Cerebellar nuclear complex (tissue), 1 donor: Measurements from ENCODE around the gene CAPN9.
"Not testable (repeated sequence)": the region's sequence is repeated elsewhere in the genome, so short reads cannot be mapped to it uniquely, and the experiment has no call there.

Source experiments
- DNase-seq, 2 experiments: peaks; one replicate each; lab custom pipeline; 2025; lab: John Stamatoyannopoulos, UW

The CAPN9 gene

DNA sequence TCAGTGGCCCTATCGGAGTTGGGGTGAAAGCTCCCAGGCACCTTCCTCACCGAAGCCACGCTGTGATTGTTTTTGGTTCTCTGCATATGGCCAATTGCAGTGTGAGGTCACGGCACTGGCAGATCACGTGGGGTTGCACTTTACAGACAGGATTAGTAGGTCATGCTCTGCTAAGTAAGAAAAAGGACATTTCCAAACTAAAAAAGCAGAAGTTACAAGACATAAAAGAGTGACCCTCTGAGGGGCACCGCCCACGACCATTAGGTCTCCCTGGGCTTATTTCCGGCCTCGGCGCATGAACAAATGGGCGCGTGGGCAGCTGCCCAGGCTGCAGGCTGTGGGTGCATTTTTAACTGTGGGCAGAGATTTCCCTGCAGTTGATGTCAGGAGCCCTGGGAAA, 2.0 kb downstream of the CAPN9 start:
- no peak for DNase-seq

DNA sequence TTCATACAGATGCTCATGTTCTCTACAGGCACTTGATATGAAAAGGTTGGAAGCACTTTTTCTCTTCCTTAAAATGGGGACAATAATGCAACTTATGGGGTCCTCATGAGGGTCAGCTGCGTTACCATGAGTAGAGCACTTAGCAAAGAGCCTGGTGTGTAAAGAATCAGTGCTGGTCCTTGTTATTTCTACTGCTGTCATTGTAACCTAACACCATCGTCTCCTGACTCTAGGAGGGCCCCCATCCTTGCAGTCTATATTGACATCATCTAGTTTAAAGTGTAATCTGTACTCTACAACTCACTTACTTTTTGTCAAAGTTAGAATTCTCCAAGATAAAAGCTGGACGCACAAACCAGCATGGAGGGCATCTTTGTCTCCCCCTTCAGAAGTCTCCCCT, 2.4 kb downstream of the CAPN9 start:
- DNase-seq = no peak

DNA sequence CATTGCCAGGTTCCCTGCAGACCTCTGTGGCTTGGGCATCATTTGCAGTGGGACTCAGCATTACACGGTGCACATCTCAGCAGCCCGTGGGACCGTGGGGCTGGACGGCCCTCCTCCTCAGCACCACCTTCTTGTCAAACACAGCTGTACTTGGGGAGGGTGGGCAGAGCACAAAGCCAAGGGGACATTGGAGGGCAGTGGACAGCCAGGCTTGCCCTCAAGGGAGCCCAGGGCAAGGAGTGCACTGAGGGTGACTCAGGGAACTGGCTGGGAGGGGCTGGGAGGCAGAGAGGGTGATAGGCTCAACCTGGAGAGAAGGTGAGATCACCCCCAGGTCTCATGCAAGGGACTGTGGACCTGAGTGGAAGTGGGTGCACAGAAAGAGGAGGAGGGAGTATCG, 3.4 kb downstream of the CAPN9 start:
- no peak for DNase-seq

DNA sequence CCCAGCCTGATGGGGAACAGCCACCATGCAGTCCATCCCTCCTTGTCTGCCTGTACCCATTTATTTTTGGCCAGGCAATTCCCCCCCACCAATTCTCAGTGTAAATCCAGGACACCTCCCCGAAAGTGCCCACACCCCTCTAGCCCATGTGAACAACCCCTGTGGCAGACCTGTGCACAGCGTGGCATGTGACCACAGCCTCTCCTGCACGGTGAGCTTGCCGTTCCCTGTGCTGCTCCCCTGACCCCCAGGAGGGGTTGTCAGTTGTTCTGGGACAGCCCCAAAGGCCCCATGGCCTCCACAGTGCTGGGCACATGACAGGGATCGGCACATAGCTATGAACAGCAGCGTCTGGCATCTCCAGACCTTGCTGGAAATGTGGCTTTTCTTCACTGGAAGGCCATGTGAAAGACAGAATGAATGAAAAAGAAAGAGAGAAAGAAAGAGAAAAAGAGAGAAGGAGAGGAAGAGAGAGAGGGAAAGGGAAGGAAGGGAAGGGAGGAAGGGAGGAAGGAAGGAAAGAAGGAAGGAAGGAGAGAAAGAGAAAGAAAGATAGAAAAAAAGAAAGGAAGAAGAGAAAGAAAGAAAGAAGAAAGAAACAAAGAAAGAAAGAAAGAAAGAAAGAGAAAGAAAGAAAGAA, 3.9 kb downstream of the CAPN9 start:
- DNase-seq = no peak

DNA sequence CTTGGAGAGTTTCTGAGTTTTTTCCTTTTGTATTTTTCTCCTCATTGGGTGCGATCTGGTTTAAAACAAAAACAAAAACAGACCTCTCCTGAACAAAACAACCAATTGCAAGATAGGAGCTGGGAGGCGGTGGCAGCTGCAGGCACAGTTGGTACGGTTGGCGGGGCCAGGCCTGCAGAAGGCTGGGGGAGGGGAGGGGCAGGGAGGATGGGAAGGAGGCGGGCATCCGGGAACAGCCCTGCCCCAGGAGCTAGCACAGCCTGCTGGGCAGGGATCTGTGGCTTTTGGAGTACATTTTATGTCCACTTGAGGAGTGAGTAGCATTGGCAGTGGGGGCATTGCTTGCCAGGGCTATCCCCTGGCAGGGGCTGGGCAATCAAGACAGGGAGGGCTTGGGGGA, 5.2 kb downstream of the CAPN9 start:
- DNase-seq = peak in 1 of 2 experiments; percentile 85

DNA sequence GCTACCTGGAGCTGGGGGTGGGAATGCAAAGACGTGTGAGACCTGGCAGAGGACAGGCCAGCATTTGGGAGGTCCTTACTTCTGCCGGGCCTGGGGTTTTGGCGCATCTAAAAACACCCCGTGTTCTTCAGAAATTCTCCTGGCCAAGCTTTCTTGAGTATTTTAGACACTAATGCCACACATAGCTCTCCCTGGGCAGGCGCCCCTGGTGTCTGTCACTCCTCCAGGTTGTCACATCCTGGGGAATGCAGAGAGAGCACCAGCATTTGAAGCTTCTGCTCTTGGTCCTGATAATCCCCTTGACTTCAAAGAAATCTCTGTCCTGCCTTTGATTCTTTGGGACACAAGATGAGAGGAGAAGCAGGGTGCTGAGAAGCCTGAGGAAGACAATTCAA, 6.0 kb downstream of the CAPN9 start:
- no peak for DNase-seq

DNA sequence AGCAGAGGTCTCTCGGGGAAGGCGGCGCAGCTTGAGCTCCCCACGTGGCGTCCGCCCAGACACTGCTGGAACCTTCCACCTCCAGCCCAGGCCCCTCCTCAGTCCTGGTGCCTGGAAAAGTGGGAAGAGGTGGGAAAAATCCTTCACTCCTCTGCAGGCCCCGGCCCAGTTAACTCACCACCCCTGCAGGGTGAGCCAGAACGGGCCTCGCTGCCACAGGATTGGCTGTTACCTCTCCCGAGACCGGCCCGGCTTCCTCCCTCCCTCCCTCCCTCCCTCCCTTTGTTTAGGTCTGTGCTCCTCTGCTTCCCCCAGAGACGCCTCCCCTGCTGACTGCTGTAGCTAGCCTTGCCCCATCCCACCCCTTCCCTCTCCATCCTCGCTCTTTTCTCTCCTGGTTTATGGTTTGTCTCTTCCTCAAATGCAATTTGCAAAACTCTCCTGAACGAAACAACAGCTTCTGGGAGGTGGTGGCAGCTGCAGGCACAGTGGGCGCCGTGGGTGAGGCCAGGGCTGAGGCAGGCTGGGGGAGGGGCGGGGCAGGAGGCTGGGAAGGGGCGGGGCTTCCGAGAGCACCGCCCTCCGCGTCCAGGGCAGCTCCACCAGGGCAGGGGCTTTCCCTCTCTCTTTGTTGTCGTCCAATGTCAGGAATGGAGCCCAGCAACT, 6.5 kb downstream of the CAPN9 start:
- DNase-seq = no peak

DNA sequence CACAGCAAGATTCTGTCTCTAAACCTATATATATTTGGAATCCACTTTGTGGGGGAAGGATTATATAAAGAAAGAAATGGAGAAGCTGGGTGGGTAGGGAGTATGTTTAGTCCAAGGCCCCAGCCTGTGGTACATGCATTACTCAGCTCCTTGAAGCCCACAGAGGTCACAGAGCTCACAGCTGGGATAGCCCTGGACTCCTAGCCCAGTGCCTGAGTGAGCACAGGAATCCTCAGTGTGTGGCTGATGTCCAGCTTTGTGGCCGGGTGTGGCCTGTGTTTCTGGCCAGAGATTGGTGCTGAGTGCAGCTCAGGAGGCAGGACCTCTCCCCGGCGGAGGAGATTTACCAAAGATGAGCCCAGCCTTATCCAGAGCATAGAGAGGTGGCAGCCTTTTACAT, 7.6 kb downstream of the CAPN9 start:
- peak in 1 of 2 experiments; percentile 52 for DNase-seq

DNA sequence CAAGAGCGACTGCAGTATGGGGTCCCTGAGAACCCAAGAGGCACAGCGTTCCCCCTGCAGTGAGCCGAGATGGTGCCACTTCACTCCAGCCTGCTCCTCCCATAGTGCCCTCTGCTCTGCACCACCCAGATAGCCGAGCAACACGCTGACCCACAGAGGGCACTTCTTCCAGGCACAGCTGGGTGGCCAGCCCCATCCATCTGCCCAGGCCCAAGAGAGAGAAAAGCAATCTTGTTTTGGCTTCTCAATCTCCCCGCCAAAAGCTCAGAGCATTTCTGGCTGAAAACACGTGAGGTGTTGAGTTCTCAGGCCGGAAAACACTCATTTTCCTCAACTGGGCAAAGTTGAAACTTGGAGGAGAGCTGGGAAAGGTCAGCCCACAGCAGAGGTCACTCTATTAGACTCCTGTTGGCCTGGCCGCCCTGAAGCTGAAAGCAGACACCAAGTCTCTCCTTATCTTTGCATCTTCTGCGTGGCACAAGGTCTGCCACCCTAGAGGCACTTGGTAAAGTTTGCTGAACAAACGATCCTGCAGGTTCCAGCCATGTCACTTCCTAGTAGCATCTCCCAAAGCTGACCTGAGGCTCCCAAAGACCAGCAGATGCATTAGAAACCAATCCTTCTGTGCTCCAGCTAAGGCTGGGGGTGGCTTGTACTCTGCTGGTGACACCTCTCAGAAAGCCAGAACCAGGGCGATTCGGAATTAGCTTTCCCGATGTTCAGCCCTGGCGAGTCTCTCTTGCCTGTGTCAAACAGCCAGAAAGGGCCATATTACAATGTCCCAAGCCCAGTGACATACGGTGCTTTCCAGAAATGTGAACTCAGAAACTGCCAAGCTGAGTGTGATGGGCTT, 10.9 kb downstream of the CAPN9 start:
- DNase-seq = no peak

DNA sequence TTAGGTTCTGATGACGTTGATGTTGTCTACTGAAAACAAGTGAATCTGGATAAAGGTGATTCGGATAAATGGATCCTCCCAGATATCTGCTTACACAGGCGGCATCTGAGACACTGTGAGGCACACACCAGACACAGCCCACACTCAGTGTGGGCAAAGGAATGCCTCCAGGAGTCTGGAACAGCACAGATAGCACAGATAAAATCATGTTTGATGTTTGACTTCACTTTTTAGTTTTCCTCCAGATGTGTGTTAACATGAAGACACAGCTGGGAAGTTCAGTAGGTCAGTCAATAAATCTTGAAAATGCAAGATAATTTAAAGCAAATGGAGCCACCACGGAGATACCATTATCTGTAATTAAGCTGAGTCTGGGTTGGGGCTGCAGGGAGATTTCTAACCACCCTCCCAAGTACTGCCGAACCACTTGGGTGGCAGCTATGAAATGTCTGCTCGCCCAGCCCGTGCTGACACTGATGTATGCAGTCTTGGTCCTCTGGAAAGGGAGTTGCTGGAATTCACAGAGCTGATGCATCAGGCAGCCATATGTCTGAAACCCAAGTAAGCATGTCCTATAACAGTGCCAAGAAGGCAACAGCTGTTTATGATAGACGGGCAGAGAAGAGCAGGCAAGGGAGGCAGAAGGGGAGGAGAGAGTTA, 11.7 kb downstream of the CAPN9 start:
- no peak for DNase-seq

DNA sequence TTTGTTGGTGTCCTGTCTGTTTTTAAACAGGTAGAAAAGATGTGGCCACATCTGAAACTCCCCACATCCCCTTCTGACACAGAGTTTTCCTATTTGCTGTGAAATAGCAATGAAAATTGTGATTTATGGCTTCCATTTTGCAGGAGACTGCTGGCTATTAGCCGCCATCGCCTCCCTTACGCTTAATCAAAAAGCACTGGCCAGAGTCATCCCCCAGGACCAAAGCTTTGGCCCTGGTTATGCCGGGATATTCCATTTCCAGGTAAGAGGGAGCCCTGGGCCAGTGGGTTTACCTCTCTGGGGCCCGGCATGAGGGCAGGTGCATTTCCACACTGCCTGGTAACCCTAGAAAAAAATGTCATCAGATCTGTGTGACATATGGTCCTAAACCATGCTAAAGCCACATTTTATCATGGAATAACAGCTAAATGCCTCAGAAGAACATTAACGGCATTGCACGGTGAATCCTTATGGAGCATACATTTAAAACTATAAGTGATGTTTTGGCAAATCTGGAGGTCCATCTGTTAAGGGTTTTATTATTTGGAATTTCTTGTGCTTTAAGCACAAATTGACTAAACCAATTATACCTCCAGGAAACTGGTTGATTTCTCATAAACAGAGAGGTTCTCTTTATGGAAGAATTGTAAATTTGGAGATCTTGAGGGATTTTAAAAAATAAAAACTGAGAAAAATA, 12.3 kb downstream of the CAPN9 start:
- no peak for DNase-seq

DNA sequence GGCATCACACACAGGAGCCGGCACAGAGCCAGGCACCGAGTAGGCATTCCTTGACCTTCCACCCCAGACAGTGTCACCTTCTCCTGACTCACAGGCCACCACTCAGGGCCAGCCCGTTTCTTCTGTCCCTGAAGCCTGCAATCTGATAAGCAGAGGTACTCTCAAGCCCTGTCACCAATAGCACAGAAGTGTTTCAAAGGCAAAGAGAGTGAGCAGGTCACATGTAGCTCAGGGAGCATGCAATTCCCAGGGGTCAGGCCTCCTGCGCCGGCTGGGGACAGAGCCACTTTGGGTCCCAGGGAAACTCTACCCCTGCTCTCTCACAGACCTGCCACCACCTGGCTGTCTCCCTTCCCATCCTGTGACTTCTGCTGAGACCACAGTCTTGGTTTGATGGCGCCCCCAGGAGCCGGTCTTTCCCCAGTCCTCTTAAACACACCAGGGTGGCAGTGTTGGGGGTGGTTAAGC, 13.2 kb downstream of the CAPN9 start:
- no peak for DNase-seq

DNA sequence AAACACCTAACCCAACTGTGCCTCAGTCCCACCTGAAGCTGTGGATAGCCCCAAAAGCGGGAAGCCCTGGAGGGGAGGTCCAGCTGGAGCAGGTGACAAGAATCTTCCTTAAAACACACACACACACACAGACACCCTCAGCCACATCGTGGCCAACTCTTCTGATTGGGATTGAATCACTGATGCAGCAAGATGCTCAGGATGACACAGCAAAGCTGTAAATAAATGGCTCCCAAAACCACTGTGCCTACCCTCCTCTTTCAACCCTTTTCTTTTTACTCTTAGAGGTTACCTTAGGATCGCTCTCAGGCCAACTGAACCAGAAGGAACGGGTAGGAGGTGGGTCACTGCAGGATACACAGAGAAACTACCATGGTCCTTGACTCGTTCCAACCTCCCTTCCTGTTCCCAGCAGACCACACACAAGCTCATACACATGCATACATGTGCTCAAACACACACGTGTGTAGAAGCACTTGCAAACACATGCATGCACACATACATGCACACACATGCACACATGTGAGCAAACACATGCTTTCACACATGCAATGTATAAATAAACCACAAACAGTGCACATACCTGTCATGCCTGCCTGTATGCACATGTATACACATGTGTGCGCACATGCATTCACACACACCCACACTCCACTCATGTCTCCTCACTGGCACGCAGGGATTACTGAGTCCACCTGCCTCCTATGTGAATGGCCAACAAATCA, 14.4 kb downstream of the CAPN9 start:
- DNase-seq = no peak

DNA sequence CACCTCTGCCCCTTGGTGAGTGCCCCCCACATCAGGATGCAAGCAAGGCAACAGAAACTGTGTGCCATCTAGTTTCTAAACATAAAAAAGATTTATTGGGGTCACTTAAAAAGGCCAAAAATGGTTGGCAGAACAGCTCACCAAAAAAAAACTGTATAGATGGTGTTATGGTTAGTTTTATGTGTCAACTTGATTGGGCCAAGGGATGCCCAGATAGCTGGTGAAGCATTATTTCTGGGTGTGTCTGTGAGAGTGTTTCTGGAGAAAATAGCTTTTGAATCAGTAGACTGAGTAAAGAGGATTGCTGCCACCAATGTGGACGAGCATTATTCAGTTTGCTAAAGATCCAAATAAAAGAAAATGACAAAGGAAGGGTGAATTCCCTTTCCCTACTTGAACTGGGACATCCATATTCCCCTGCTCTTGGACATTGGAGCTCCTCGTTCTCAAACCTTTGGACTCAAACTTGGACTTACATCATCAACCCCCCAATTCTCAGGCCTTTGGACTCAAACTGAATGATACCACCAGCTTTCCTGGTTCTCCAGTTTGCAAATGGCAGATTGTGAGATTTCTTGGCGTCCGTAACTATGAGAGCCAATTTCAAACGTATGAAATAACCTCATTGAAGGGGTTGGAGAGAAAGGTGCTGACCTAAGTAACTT, 16.9 kb downstream of the CAPN9 start:
- no peak for DNase-seq

DNA sequence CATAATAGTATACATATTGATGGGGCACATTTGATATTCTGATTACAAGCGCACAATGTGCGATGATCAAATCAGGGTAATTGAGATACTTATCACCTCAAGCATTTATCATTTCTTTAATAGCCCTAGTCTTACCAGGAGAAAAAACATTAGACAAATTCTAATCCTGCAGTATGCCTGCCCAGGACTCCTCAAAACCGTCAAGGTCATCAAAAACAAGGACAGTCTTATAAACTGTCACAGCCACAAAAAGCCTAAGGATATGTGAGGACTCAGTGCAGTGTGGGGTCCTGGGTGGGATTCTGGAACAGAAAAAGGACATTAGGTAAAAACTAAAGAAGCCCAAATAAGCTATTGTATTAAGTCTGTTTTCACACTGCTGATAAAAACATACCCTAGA, 19.1 kb downstream of the CAPN9 start:
- DNase-seq = no peak

DNA sequence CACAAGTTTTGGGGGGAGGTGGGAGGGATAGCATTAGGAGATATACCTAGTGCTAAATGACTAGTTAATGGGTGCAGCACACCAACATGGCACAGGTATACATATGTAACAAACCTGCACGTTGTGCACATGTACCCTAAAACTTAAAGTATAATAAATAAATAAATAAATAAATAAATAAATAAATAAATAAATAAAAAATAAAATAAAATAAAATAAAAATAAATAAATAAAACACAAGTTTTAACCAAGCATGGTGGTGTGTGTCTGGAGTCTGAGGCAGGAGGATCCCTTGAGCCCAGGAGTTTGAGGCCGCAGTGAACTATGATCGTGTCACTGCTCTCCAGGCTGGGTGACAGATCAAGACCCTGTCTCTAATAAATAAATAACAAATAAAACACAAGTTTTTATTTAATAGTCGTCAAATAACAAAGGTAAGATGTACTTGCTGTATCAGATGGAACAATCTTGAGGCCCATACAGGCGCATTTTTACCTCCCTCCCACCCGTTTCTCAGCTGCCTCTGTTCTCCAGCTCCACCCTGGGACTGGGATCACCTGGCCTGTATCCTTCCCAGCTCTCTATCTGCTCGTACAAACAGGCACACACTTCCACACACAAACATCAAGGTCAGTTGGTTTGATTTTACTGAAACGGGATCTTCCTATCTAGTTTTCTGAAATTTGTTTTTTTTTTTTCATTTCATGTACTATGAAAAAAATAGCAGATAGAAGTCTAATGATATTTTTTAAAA, 20.8 kb downstream of the CAPN9 start:
- not testable (repeated sequence) for DNase-seq

DNA sequence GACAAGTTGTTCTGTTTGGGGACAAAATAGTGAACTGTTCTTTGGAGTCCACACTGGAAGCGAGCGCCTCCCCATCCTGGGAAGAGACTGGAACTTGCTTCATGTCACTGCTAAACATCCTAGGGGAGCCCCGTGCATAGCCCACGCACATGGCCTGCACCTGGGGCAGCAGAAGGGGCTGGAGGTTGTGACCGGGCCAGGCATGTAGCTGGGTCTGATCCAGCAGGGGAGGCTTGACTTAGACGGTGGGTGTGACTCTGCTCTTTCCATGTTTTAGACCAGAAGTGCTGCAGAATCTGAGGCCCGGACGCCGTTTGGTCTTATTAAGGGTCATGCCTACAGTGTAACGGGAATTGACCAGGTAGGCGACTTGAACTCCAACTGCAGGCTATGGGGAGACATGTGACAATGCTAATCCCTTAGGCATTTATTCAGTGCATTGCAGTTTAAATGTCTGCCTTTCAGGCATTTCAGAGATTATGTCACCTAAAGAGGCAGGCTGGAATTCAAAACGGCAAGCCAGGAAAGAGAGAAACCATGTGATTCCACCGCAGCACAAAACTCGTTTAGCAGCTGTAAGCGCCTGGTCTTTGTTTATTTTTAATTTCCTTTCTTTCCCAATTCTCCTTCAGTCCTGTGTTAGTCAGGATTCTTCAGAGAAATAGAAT, 21.8 kb downstream of the CAPN9 start:
- DNase-seq = no peak

DNA sequence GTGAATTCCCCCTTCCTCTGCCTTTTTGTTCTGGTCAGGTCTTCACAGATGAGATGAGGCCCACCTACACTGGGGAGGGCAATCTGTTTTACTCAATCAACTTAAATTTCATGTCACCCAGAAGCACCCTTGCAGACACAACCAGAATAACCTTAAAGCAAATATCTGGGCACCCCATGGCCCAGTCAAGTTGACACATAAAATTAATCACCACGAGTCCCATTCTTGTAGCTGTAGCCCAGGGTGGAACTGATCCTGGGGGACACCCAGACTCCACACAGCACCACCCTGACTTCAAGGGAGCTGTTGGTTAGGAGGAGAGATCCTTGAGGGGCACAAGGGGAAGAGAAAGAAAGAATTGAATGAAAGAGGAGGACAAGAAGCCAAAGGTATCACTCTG, 23.1 kb downstream of the CAPN9 start:
- DNase-seq = no peak

DNA sequence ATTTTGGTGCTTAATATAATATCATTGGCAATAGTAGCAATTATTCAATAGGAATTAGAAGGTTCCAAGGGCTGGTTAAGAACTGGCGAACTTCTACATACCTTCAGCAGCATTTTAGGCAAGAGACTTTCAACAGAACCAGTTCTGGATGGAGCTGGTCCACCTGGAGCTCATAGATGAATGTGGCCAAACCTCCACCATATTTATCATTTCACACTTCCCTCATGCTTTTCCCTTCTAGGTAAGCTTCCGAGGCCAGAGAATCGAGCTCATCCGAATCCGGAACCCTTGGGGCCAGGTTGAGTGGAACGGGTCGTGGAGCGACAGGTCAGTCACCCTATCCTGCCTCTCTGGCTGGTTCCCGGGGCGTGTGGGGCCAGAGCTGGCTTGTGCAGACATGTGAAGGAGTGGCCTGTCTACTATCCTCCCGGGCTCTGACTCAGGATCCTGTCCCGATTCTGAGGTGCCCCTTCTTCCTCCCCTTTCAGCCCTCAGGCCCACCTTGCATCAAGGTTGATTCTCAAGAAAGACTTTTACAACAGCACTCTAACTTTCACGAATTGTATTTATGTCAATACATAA, 24.7 kb downstream of the CAPN9 start:
- no peak for DNase-seq
